SK-N-SH (cell line): ENCODE results near the gene CFAP97D1. TPM values are rescaled to one million over a fixed set of nuclear protein-coding genes. Genes with fewer than 3 reads are reported as not detected.

ENCODE experiments used
- CTCF ChIA-PET: fragments of 300-600, 350-600 bp; formaldehyde crosslinking; extraction: SDS; loops from one replicate; lab custom pipeline; 2021; lab: Yijun Ruan, JAX
- POLR2A ChIA-PET: fragments of 350-600 bp; sonication (Branson Sonifier 250); formaldehyde crosslinking; extraction: SDS; loops from one replicate; lab custom pipeline; 2020; ENCODE audit warnings: antibody characterized with exemption, inconsistent platforms; lab: Yijun Ruan, JAX
- DNase-seq: peaks from one replicate; pipeline ENCODE4 v3.0.0; 2012
- H2AFZ ChIP-seq: fragments of 200-600 bp; sonication (generic); 2 replicates; pipeline ENCODE4 v1.8.1; 2016; ENCODE audit warnings: antibody characterized with exemption, mild to moderate bottlenecking, low read depth
- H3F3A ChIP-seq: fragments of 200-600 bp; sonication (generic); replicated peaks from 2 replicates; pipeline ENCODE3; 2016; ENCODE audit warnings: antibody characterized with exemption, mild to moderate bottlenecking; ENCODE audit not compliant: insufficient read depth
- H3K27ac ChIP-seq, 2 experiments: fragments of 200-500 bp in 1 of 2; fragments of 200-600 bp in 1 of 2; sonication (Bioruptor generic) in 1 of 2; sonication (generic), shearing (Covaris generic) in 1 of 2; 2 replicates each; pipeline versions ENCODE4 v1.5.1 to v1.6.1; 2014 to 2016; ENCODE audit warnings: low read depth in 2 of 2, inconsistent platforms in 1 of 2, low read length in 1 of 2, mild to moderate bottlenecking in 1 of 2, mixed read lengths in 1 of 2
- H3K27me3 ChIP-seq: fragments of 200-600 bp; sonication (generic), shearing (Covaris generic); 2 replicates; pipeline ENCODE4 v1.6.1; 2016; ENCODE audit warnings: mixed run types; ENCODE audit not compliant: insufficient read depth
- H3K36me3 ChIP-seq, 2 experiments: fragments of 200-500 bp in 1 of 2; fragments of 200-600 bp in 1 of 2; sonication (Bioruptor generic) in 1 of 2; sonication (generic) in 1 of 2; replicated peaks in 1 of 2; 2 replicates each; pipeline versions ENCODE3 to v1.5.1; 2014 to 2016; ENCODE audit warnings: low read length in 1 of 2, mild to moderate bottlenecking in 1 of 2; ENCODE audit not compliant: insufficient read depth in 2 of 2, control insufficient read depth in 1 of 2
- H3K4me1 ChIP-seq, 2 experiments: fragments of 200-500 bp in 1 of 2; fragments of 200-600 bp in 1 of 2; sonication (Bioruptor generic) in 1 of 2; sonication (generic), shearing (Covaris generic) in 1 of 2; 2 replicates each; pipeline versions ENCODE4 v1.5.1 to v1.6.1; 2014 to 2016; ENCODE audit warnings: low read depth in 1 of 2, low read length in 1 of 2, mixed run types in 1 of 2; ENCODE audit not compliant: insufficient read depth in 2 of 2, control insufficient read depth in 1 of 2
- H3K4me2 ChIP-seq: fragments of 200-600 bp; sonication (generic), shearing (Covaris generic); 2 replicates; pipeline ENCODE4 v1.6.1; 2017; ENCODE audit warnings: mixed run types
- H3K4me3 ChIP-seq, 2 experiments: fragments of 200-500 bp in 1 of 2; fragments of 200-600 bp in 1 of 2; sonication (Bioruptor generic) in 1 of 2; sonication (generic), shearing (Covaris generic) in 1 of 2; 2 replicates each; pipeline versions ENCODE4 v1.5.1 to v1.8.1; 2014 to 2016; ENCODE audit warnings: low read depth in 2 of 2, inconsistent platforms in 1 of 2, low read length in 1 of 2, mild to moderate bottlenecking in 1 of 2, mixed read lengths in 1 of 2, moderate library complexity in 1 of 2
- H3K79me2 ChIP-seq: fragments of 200-600 bp; sonication (generic); 2 replicates; pipeline ENCODE4 v1.8.1; 2017; ENCODE audit warnings: mild to moderate bottlenecking; ENCODE audit not compliant: insufficient read depth
- H3K9ac ChIP-seq: fragments of 200-600 bp; sonication (generic); 2 replicates; pipeline ENCODE4 v1.6.1; 2017; ENCODE audit warnings: mixed run types
- H3K9me2 ChIP-seq: fragments of 200-600 bp; sonication (generic); 2 replicates; pipeline ENCODE4 v1.6.1; 2017; ENCODE audit warnings: mixed run types
- H3K9me3 ChIP-seq: fragments of 200-600 bp; sonication (generic); 2 replicates; pipeline ENCODE4 v1.6.1; 2017; ENCODE audit warnings: mixed run types, mild to moderate bottlenecking, moderate library complexity
- H4K20me1 ChIP-seq: fragments of 200-600 bp; sonication (generic); 2 replicates; pipeline ENCODE4 v1.6.1; 2017; ENCODE audit warnings: mild to moderate bottlenecking, mixed run types; ENCODE audit not compliant: insufficient read depth
- CHD2 ChIP-seq: fragments of 150-350 bp; IDR thresholded peaks from 2 replicates; pipeline ENCODE4 v1.6.1; 2018; ENCODE audit warnings: low read length; ENCODE audit not compliant: partially characterized antibody
- CTCF ChIP-seq: fragments of 200-600 bp; sonication (generic); IDR thresholded peaks from 2 replicates; pipeline ENCODE4 v1.6.1; 2017; ENCODE audit warnings: antibody characterized with exemption, mild to moderate bottlenecking, moderate library complexity
- EP300 ChIP-seq, 2 experiments: IDR thresholded peaks; 2 replicates each; pipeline versions ENCODE4 v1.4.0 to v1.6.1; 2012; ENCODE audit warnings: borderline replicate concordance in 1 of 2, low read depth in 1 of 2, low read length in 1 of 2
- GATA2 ChIP-seq: sonication (generic); formaldehyde crosslinking; IDR thresholded peaks from 2 replicates; pipeline ENCODE4 v1.5.0; 2020; ENCODE audit warnings: mild to moderate bottlenecking, missing genetic modification reagents
- IRF3 ChIP-seq: fragments of 150-350 bp; IDR thresholded peaks from 2 replicates; pipeline ENCODE4 v1.6.1; 2016; ENCODE audit warnings: mild to moderate bottlenecking, low read depth, low read length
- JUND ChIP-seq: IDR thresholded peaks from 2 replicates; pipeline ENCODE4 v1.4.0; 2012
- MEF2A ChIP-seq: IDR thresholded peaks from 2 replicates; pipeline ENCODE4 v1.4.0; 2012; ENCODE audit warnings: low read depth, borderline replicate concordance
- MXI1 ChIP-seq: IDR thresholded peaks from 2 replicates; pipeline ENCODE4 v1.6.1; 2012; ENCODE audit warnings: mild to moderate bottlenecking, low read depth, low read length, improper control_type of control experiment
- RAD21 ChIP-seq: IDR thresholded peaks from 2 replicates; pipeline ENCODE4 v1.6.1; 2012; ENCODE audit warnings: mild to moderate bottlenecking, low read length
- RCOR1 ChIP-seq: fragments of 150-350 bp; IDR thresholded peaks from 2 replicates; pipeline ENCODE4 v1.6.1; 2017; ENCODE audit warnings: antibody characterized with exemption, low read length
- REST ChIP-seq: IDR thresholded peaks from 2 replicates; pipeline ENCODE4 v1.6.1; 2012; ENCODE audit warnings: mild to moderate bottlenecking, low read depth, low read length, moderate library complexity
- RFX5 ChIP-seq: IDR thresholded peaks from 2 replicates; pipeline ENCODE4 v1.6.1; 2012; ENCODE audit warnings: mild to moderate bottlenecking, improper control_type of control experiment, low read length
- RXRA ChIP-seq: IDR thresholded peaks from 2 replicates; pipeline ENCODE4 v1.4.0; 2012; ENCODE audit warnings: low read depth, mild to moderate bottlenecking, borderline replicate concordance
- SIN3A ChIP-seq: IDR thresholded peaks from 2 replicates; pipeline ENCODE4 v1.6.1; 2012; ENCODE audit warnings: low read depth, mild to moderate bottlenecking, low read length, moderate library complexity, borderline replicate concordance
- TEAD4 ChIP-seq: IDR thresholded peaks from 2 replicates; pipeline ENCODE4 v1.4.0; 2012; ENCODE audit warnings: mild to moderate bottlenecking, borderline replicate concordance; ENCODE audit not compliant: insufficient read depth
- USF1 ChIP-seq: IDR thresholded peaks from 2 replicates; pipeline ENCODE4 v1.4.0; 2012; ENCODE audit warnings: low read depth, borderline replicate concordance
- USF2 ChIP-seq: fragments of 150-350 bp; IDR thresholded peaks from 2 replicates; pipeline ENCODE4 v1.6.1; 2017; ENCODE audit warnings: antibody characterized with exemption, low read length, low read depth, borderline replicate concordance
- WGBS: methylation state at CpG from one replicate; pipeline ENCODE4 v1.1.6; 2017; ENCODE audit warnings: low lambda C conversion rate; 5-methylcytosine and 5-hydroxymethylcytosine counted together
- polyA plus RNA-seq, 3 experiments: library from polyadenylated mRNA; depleted of rRNA; stranded (reverse); fragments of >200 nt; gene quantifications; 2 replicates each; pipeline ENCODE4 v1.2.3, GENCODE V29; 2012

The CFAP97D1 gene
- polyA plus RNA-seq, 1 of the 3 experiments (the other 2 are of a cell fraction) = 0.02 TPM

- no peak overlapping the region for H3K27ac ChIP-seq
- no peak for DNase-seq
- H3K4me2 ChIP-seq = no peak overlapping the region
- no peaks in the 10 kb centered on the region for H3K79me2 ChIP-seq
- no peak overlapping the region for H3K9ac ChIP-seq
- H3K27me3 ChIP-seq = no peaks in the 10 kb centered on the region
- H3K36me3 ChIP-seq = peaks cover 5 to 31% of the 10 kb centered on the region in 2 experiments
- POLR2A ChIA-PET = no interaction called here
- no peaks in the 10 kb centered on the region for H3F3A ChIP-seq
- TF ChIP-seq RAD21 (no peak), JUND (no peak), MEF2A (no peak), RFX5 (no peak), MXI1 (no peak), RCOR1 (no peak), EP300 (IDR thresholded peaks at IDR 0.05; ENCODE audit: borderline replicate concordance in 1 of 2, low read depth in 1 of 2, low read length in 1 of 2) (no peak), USF1 (no peak), USF2 (no peak), IRF3 (no peak), SIN3A (no peak), REST (no peak), CHD2 (no peak), TEAD4 (no peak), GATA2 (CRISPR knock-in tag) (no peak), CTCF (no peak), RXRA (no peak)
- TF ChIP-seq, all 33 proteins: peak for 0
- H3K9me2 ChIP-seq = no peaks in the 10 kb centered on the region
- H3K9me3 ChIP-seq = no peaks in the 10 kb centered on the region
- H3K4me1 ChIP-seq = peaks cover 0 to 8% of the 10 kb centered on the region in 2 experiments; a peak in 1 of 4 replicates
- no peaks in the 10 kb centered on the region for H4K20me1 ChIP-seq
- CTCF ChIA-PET = interaction anchor here (0.7 to 2.5 kb wide), 6 partner anchors 10 to 60 kb away, joined by 3 to 12 read pairs (median 4); partner anchors contain the start of gene CD300LG
- 97% methylated on average over 23 of the region's 24 CpGs for WGBS
- no peak overlapping the region for H2AFZ ChIP-seq
- no peak overlapping the region for H3K4me3 ChIP-seq
Observed at GRCh38 chr17:43816336-43817320, 36.4 kb downstream of the CFAP97D1 start.
